Esophagus muscularis mucosa (tissue), 4 donors: ENCODE results near the gene TATDN2. TPM values are rescaled to one million over a fixed set of nuclear protein-coding genes. Genes with fewer than 3 reads are reported as not detected.

ENCODE experiments used
- DNase-seq: peaks from one replicate; pipeline ENCODE4 v3.0.0-alpha.2; 2017; ENCODE audit errors: extremely low spot score
- H3K27ac ChIP-seq, 4 donors: fragments of 200-600 bp; sonication (generic); replicated peaks in 1 of 4; 1 replicate in 3 of 4; 2 replicates in 1 of 4; pipeline ENCODE4 v1.5.1; 2016 to 2019; ENCODE audit warnings: mild to moderate bottlenecking in 1 of 4
- H3K27me3 ChIP-seq, 4 donors: fragments of 200-600 bp; sonication (generic); one replicate each; pipeline versions ENCODE4 v1.5.1 to v1.6.0; 2016 to 2019
- H3K36me3 ChIP-seq, 4 donors: fragments of 200-600 bp; sonication (generic); one replicate each; pipeline ENCODE4 v1.5.1; 2016 to 2019
- H3K4me1 ChIP-seq, 4 donors: fragments of 200-600 bp; sonication (generic); one replicate each; pipeline ENCODE4 v1.5.1; 2016 to 2019
- H3K4me3 ChIP-seq, 4 donors: fragments of 200-600 bp; sonication (generic); 1 replicate in 2 of 4; 2 replicates in 2 of 4; pipeline ENCODE4 v1.5.1; 2016 to 2019; ENCODE audit warnings: mild to moderate bottlenecking in 4 of 4, moderate library complexity in 1 of 4
- H3K9me3 ChIP-seq, 4 donors: fragments of 200-600 bp; sonication (generic); 1 replicate in 3 of 4; 2 replicates in 1 of 4; pipeline ENCODE4 v1.5.1; 2016 to 2019
- CTCF ChIP-seq, 3 experiments: fragments of 200-600 bp in 2 of 3; fragments of 450-650 bp in 1 of 3; sonication (generic) in 2 of 3; IDR thresholded peaks; one replicate each; pipeline ENCODE4 v1.5.1; 2017 to 2019; ENCODE audit warnings: antibody characterized with exemption in 3 of 3, mild to moderate bottlenecking in 2 of 3, moderate library complexity in 1 of 3
- EP300 ChIP-seq: sonication (generic); formaldehyde crosslinking; IDR thresholded peaks from one replicate; pipeline ENCODE4 v1.6.1; 2017; ENCODE audit warnings: antibody characterized with exemption
- POLR2A ChIP-seq: fragments of 450-650 bp; IDR thresholded peaks from one replicate; pipeline ENCODE4 v1.6.1; 2017; ENCODE audit warnings: antibody characterized with exemption, moderate library complexity, mild to moderate bottlenecking, low read depth
- POLR2AphosphoS5 ChIP-seq, 2 donors: sonication (generic); formaldehyde crosslinking; IDR thresholded peaks; one replicate each; pipeline ENCODE4 v1.6.1; 2017; ENCODE audit warnings: antibody characterized with exemption in 2 of 2
- WGBS: methylation state at CpG from one replicate; pipeline ENCODE4 v1.1.5; 2018; 5-methylcytosine and 5-hydroxymethylcytosine counted together
- intact Hi-C: fragments of 100-400 bp; cut with DNase I; formaldehyde crosslinking; loops from one replicate; pipeline ENCODE4 v1.15.1; 2023
- total RNA-seq, 4 donors: library from RNA; depleted of rRNA; stranded (reverse); fragments of >200 nt; gene quantifications; one replicate each; pipeline versions ENCODE4 v1.1.0 to v1.2.1, GENCODE V29; 2016

TATDN2 gene
- 10 to 100 TPM; 15.0 to 24.6 (median 16.7) TPM for total RNA-seq

- WGBS = 1% methylated on average over 21 of the region's 80 CpGs
- peaks cover 17 to 52% (median 43%) of the 10 kb centered on the region in 4 donors for H3K4me1 ChIP-seq
- H3K36me3 ChIP-seq = peaks cover 0 to 23% (median 14%) of the 10 kb centered on the region in 4 donors
- H3K27me3 ChIP-seq = no peaks in the 10 kb centered on the region
- H3K4me3 ChIP-seq = peak within 1 kb of the TSS; percentile 79 to 100 (median 92)
- DNase-seq = peak; percentile 98
- peak; percentile 43 for TF ChIP-seq POLR2A
- TF ChIP-seq EP300 = no peak
- TF ChIP-seq CTCF (IDR thresholded peaks at IDR 0.05) = peak in 1 of 3 experiments; percentile 7
- peak; percentile 92 for TF ChIP-seq POLR2AphosphoS5 (IDR thresholded peaks at IDR 0.05)
- intact Hi-C loops = loop anchor here (5.0 kb wide), 1 partner anchor 226 kb away; no protein-coding TSS in a partner anchor
- H3K27ac ChIP-seq = peak within 1 kb of the TSS; percentile 86 to 97 (median 96)
- H3K9me3 ChIP-seq = peaks cover 0 to 21% (median 10%) of the 10 kb centered on the region in 4 donors
These were observed at the start of gene TATDN2 for GRCh38 chr3:10248184-10248983. TSS of gene TATDN2 (plus strand) at chr3:10248459. CDS start at chr3:10249201, 742 bp downstream.

- Histone ChIP-seq H3K9me3 (no peaks in the 10 kb centered on the region), H3K36me3 (peaks cover 0 to 15% (median 3%) of the 10 kb centered on the region in 4 donors), H3K27me3 (no peaks in the 10 kb centered on the region), H3K4me3 (no peak overlapping the region), H3K4me1 (peaks cover 30 to 39% (median 36%) of the 10 kb centered on the region in 4 donors), H3K27ac (peak overlapping the region in 1 of 4 donors; percentile 40)
- TF ChIP-seq POLR2A (no peak), EP300 (no peak), CTCF (IDR thresholded peaks at IDR 0.05) (no peak), POLR2AphosphoS5 (IDR thresholded peaks at IDR 0.05) (peak in 1 of 2 donors; percentile 24)
- intact Hi-C loops = no loop called here
- WGBS = 59% methylated on average over 12 of the region's 12 CpGs
- no peak for DNase-seq
These were observed 49.3 kb upstream of the TATDN2 start for GRCh38 chr3:10198761-10199649.

- H3K4me1 ChIP-seq = peaks cover 0 to 26% (median 23%) of the 10 kb centered on the region in 4 donors
- H3K4me3 ChIP-seq = no peak overlapping the region
- no peak for DNase-seq
- H3K9me3 ChIP-seq = no peaks in the 10 kb centered on the region
- 92% methylated on average over 2 of the region's 2 CpGs for WGBS
- intact Hi-C loops = no loop called here
- H3K27me3 ChIP-seq = no peaks in the 10 kb centered on the region
- TF ChIP-seq POLR2AphosphoS5 (IDR thresholded peaks at IDR 0.05) = no peak
- no peak for TF ChIP-seq POLR2A
- no peak for TF ChIP-seq CTCF (IDR thresholded peaks at IDR 0.05)
- TF ChIP-seq EP300 = no peak
- H3K36me3 ChIP-seq = peaks cover 0 to 22% (median 6%) of the 10 kb centered on the region in 4 donors
- H3K27ac ChIP-seq = peak overlapping the region; percentile 1 to 65 (median 56)
These were observed 43.3 kb upstream of the TATDN2 start for GRCh38 chr3:10204921-10205320.

- intact Hi-C loops = no loop called here
- TF ChIP-seq CTCF (IDR thresholded peaks at IDR 0.05) (no peak), POLR2AphosphoS5 (IDR thresholded peaks at IDR 0.05) (peak in 1 of 2 donors; percentile 58)
- H3K27me3 ChIP-seq = no peaks in the 10 kb centered on the region
- no peak overlapping the region for H3K4me3 ChIP-seq
- H3K4me1 ChIP-seq = peaks cover 0 to 26% (median 23%) of the 10 kb centered on the region in 4 donors
- peak overlapping the region; percentile 1 to 65 (median 56) for H3K27ac ChIP-seq
- WGBS = 69% methylated on average over 7 of the region's 7 CpGs
- no peaks in the 10 kb centered on the region for H3K9me3 ChIP-seq
- DNase-seq = no peak
- H3K36me3 ChIP-seq = peaks cover 0 to 21% (median 7%) of the 10 kb centered on the region in 4 donors
These were observed 42.7 kb upstream of the TATDN2 start for GRCh38 chr3:10205451-10206165.
